ENCODE data around the gene SEPTIN10. TPM values are rescaled to one million over a fixed set of nuclear protein-coding genes. Genes with fewer than 3 reads are reported as not detected.
A peak's percentile ranks its signal among the peaks of the same experiment; 100 is the strongest.

SEPTIN10 gene
- total RNA-seq, 1 donor from 2014 or later, result 90.8 TPM

- peak; percentile 95 for FAIRE-seq
- no peak overlapping the region for H3K4me3 Mint-ChIP-seq (ENCODE audit: unreplicated experiment)
- no peak overlapping the region for H3K27ac Mint-ChIP-seq (ENCODE audit: unreplicated experiment)
Measured at GRCh38 chr2:109545828-109546713, 67.7 kb downstream of the SEPTIN10 start.

GRCh38 chr2:109542384-109542783 is 71.4 kb downstream of the SEPTIN10 start:
- H3K36me3 Mint-ChIP-seq (ENCODE audit: low read depth, unreplicated experiment), result no peaks in the 10 kb centered on the region
- H3K27me3 Mint-ChIP-seq (ENCODE audit: low read depth, unreplicated experiment), result no peaks in the 10 kb centered on the region
- Histone ChIP-seq H3K9ac (ENCODE audit: low read length) (no peak overlapping the region), H3K36me3 (ENCODE audit: insufficient read depth, low read length) (peaks cover 15% of the 10 kb centered on the region), H3K9me3 (ENCODE audit: insufficient read depth, low read depth, low read length) (no peaks in the 10 kb centered on the region), H3K4me3 (ENCODE audit: insufficient read depth, low read depth, low read length) (no peak overlapping the region), H3K79me2 (ENCODE audit: insufficient read depth, low read length) (no peaks in the 10 kb centered on the region), H3K4me2 (ENCODE audit: low read length) (no peak overlapping the region), H4K20me1 (ENCODE audit: insufficient read depth, low read length) (peaks cover 5% of the 10 kb centered on the region), H3K27me3 (ENCODE audit: insufficient read depth, low read length) (no peaks in the 10 kb centered on the region), H3K27ac (ENCODE audit: low read depth, low read length) (no peak overlapping the region), H2AFZ (ENCODE audit: low read depth, low read length) (no peak overlapping the region), H3K4me1 (ENCODE audit: insufficient read depth, low read length) (no peaks in the 10 kb centered on the region)
- H3K27ac Mint-ChIP-seq (ENCODE audit: unreplicated experiment), result no peak overlapping the region
- peaks cover 3% of the 10 kb centered on the region for H3K4me1 Mint-ChIP-seq (ENCODE audit: low read depth, unreplicated experiment)
- H3K4me3 Mint-ChIP-seq (ENCODE audit: unreplicated experiment), result no peak overlapping the region
- DNase-seq (ENCODE audit: low read depth), result no peak
- no peak for FAIRE-seq
- H3K9me3 Mint-ChIP-seq (ENCODE audit: unreplicated experiment), result no peaks in the 10 kb centered on the region
- TF ChIP-seq CTCF (IDR thresholded peaks at IDR 0.05; ENCODE audit: insufficient read depth, low read depth, low read length) (no peak), EZH2 (IDR thresholded peaks at IDR 0.05; ENCODE audit: insufficient read depth, low read length) (no peak)

More at GRCh38 chr2:109545828-109546713, 67.7 kb downstream of the SEPTIN10 start:
- no peak for TF ChIP-seq EZH2 (IDR thresholded peaks at IDR 0.05; ENCODE audit: insufficient read depth, low read length)
- TF ChIP-seq CTCF (IDR thresholded peaks at IDR 0.05; ENCODE audit: insufficient read depth, low read depth, low read length), result peak; percentile 98
- H3K4me2 ChIP-seq (ENCODE audit: low read length), result no peak overlapping the region
- H4K20me1 ChIP-seq (ENCODE audit: insufficient read depth, low read length), result peaks cover 5% of the 10 kb centered on the region
- DNase-seq (ENCODE audit: low read depth), result peak; percentile 14
- Mint-ChIP-seq H3K27me3 (ENCODE audit: low read depth, unreplicated experiment) (no peaks in the 10 kb centered on the region), H3K4me1 (ENCODE audit: low read depth, unreplicated experiment) (no peaks in the 10 kb centered on the region), H3K36me3 (ENCODE audit: low read depth, unreplicated experiment) (peaks cover 3% of the 10 kb centered on the region), H3K9me3 (ENCODE audit: unreplicated experiment) (no peaks in the 10 kb centered on the region)
- H3K4me3 ChIP-seq (ENCODE audit: insufficient read depth, low read depth, low read length), result no peak overlapping the region
- peaks cover 15% of the 10 kb centered on the region for H3K36me3 ChIP-seq (ENCODE audit: insufficient read depth, low read length)
- no peaks in the 10 kb centered on the region for H3K27me3 ChIP-seq (ENCODE audit: insufficient read depth, low read length)
- no peaks in the 10 kb centered on the region for H3K79me2 ChIP-seq (ENCODE audit: insufficient read depth, low read length)
- H3K9ac ChIP-seq (ENCODE audit: low read length), result no peak overlapping the region
- no peak overlapping the region for H3K27ac ChIP-seq (ENCODE audit: low read depth, low read length)
- no peaks in the 10 kb centered on the region for H3K9me3 ChIP-seq (ENCODE audit: insufficient read depth, low read depth, low read length)
- no peak overlapping the region for H2AFZ ChIP-seq (ENCODE audit: low read depth, low read length)
- H3K4me1 ChIP-seq (ENCODE audit: insufficient read depth, low read length), result peaks cover 5% of the 10 kb centered on the region

- Histone ChIP-seq H3K79me2 (ENCODE audit: insufficient read depth, low read length) (no peaks in the 10 kb centered on the region), H3K27me3 (ENCODE audit: insufficient read depth, low read length) (peaks cover 2% of the 10 kb centered on the region), H2AFZ (ENCODE audit: low read depth, low read length) (no peak overlapping the region), H4K20me1 (ENCODE audit: insufficient read depth, low read length) (no peaks in the 10 kb centered on the region), H3K36me3 (ENCODE audit: insufficient read depth, low read length) (peaks cover 5% of the 10 kb centered on the region), H3K4me1 (ENCODE audit: insufficient read depth, low read length) (no peaks in the 10 kb centered on the region), H3K9ac (ENCODE audit: low read length) (no peak overlapping the region), H3K27ac (ENCODE audit: low read depth, low read length) (no peak overlapping the region), H3K9me3 (ENCODE audit: insufficient read depth, low read depth, low read length) (no peaks in the 10 kb centered on the region), H3K4me2 (ENCODE audit: low read length) (no peak overlapping the region), H3K4me3 (ENCODE audit: insufficient read depth, low read depth, low read length) (no peak overlapping the region)
- FAIRE-seq, result no peak
- Mint-ChIP-seq H3K36me3 (ENCODE audit: low read depth, unreplicated experiment) (peaks cover 8% of the 10 kb centered on the region), H3K9me3 (ENCODE audit: unreplicated experiment) (peaks cover 7% of the 10 kb centered on the region), H3K27ac (ENCODE audit: unreplicated experiment) (no peak overlapping the region), H3K4me1 (ENCODE audit: low read depth, unreplicated experiment) (peaks cover 12% of the 10 kb centered on the region), H3K4me3 (ENCODE audit: unreplicated experiment) (no peak overlapping the region), H3K27me3 (ENCODE audit: low read depth, unreplicated experiment) (peaks cover 10% of the 10 kb centered on the region)
- TF ChIP-seq EZH2 (IDR thresholded peaks at IDR 0.05; ENCODE audit: insufficient read depth, low read length) (no peak), CTCF (IDR thresholded peaks at IDR 0.05; ENCODE audit: insufficient read depth, low read depth, low read length) (no peak)
- DNase-seq (ENCODE audit: low read depth), result no peak
Measured at GRCh38 chr2:109538546-109538945, 75.2 kb downstream of the SEPTIN10 start.

Measured in astrocyte (in vitro differentiated cells and primary cell).